Measurements from ENCODE around the gene MAGEA11.
"Not testable (repeated sequence)": the region's sequence is repeated elsewhere in the genome, so short reads cannot be mapped to it uniquely, and the experiment has no call there.

MAGEA11 gene

GRCh38 chrX:149718757-149719156, 6.9 kb downstream of the MAGEA11 start:
- Histone ChIP-seq H3K27ac (no peak overlapping the region), H3K36me3 (ENCODE audit: control insufficient read depth, insufficient read depth, low read length) (no peaks in the 10 kb centered on the region), H3K9ac (no peak overlapping the region), H3K4me1 (no peaks in the 10 kb centered on the region), H3K9me3 (ENCODE audit: control insufficient read depth, low read length) (no peaks in the 10 kb centered on the region), H3K4me2 (ENCODE audit: low read length) (no peak overlapping the region), H3K4me3 (ENCODE audit: low read depth, low read length) (no peak overlapping the region), H3K79me2 (no peaks in the 10 kb centered on the region), H2AFZ (no peak overlapping the region), H3K27me3 (ENCODE audit: control insufficient read depth, insufficient read depth, low read length) (no peaks in the 10 kb centered on the region)
- no peak for TF ChIP-seq CTCF (IDR thresholded peaks at IDR 0.05)

GRCh38 chrX:149720021-149720689, 8.3 kb downstream of the MAGEA11 start:
- no peak for TF ChIP-seq CTCF (IDR thresholded peaks at IDR 0.05)
- Histone ChIP-seq H3K79me2 (no peaks in the 10 kb centered on the region), H3K9ac (no peak overlapping the region), H3K36me3 (ENCODE audit: control insufficient read depth, insufficient read depth, low read length) (no peaks in the 10 kb centered on the region), H3K4me3 (ENCODE audit: low read depth, low read length) (no peak overlapping the region), H2AFZ (no peak overlapping the region), H3K9me3 (ENCODE audit: control insufficient read depth, low read length) (no peaks in the 10 kb centered on the region), H3K4me1 (no peaks in the 10 kb centered on the region), H3K27me3 (ENCODE audit: control insufficient read depth, insufficient read depth, low read length) (no peaks in the 10 kb centered on the region), H3K4me2 (ENCODE audit: low read length) (no peak overlapping the region), H3K27ac (no peak overlapping the region)

DNA sequence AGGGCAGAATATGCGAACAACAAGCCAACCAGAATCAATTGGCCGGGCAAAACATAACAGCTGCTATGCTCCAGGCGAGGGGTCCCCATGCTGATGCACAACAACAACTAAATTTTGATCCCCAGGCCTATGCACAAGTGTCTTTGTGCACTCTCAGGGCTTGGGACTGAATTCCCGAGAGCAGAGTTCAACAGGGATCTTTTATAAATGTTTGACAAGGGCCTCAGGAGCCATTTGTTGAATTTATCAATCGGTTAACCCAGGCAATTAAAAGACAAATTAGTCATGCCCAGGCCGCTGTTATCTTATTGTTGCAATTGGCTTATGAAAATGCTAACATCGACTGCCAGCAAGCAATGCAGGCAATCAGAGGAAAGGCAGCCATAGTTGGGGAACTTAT, 9.4 kb downstream of the MAGEA11 start:
- H3K36me3 ChIP-seq (ENCODE audit: control insufficient read depth, insufficient read depth, low read length); H3K9me3 ChIP-seq (ENCODE audit: control insufficient read depth, low read length); H3K4me3 ChIP-seq (ENCODE audit: low read depth, low read length); H3K4me2 ChIP-seq (ENCODE audit: low read length); H3K27me3 ChIP-seq (ENCODE audit: control insufficient read depth, insufficient read depth, low read length); H3K9ac ChIP-seq; H3K79me2 ChIP-seq; H2AFZ ChIP-seq; H3K27ac ChIP-seq; H3K4me1 ChIP-seq: not testable (repeated sequence)

DNA sequence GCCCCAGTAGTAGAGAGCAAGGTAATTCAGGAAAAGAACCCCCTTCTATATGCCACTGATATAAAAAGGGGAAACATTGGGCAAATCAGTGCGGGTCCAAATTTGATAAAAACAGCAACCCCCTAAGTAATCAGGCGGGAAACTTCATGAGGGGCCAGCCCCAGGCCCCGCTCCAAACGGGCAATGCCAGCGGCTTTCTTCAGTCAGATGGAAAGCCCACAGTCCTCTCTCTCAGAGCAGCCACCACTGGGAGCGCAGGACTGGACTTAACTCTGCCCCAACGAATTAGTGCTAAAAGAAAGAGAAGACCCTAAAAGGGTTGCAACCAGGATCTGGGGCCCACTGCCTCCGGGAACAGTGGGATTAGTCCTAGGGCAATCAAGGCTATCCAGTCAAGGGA, 9.9 kb downstream of the MAGEA11 start:
- H3K79me2 ChIP-seq: no peaks in the 10 kb centered on the region
- H3K4me1 ChIP-seq: no peaks in the 10 kb centered on the region
- H3K27me3 ChIP-seq (ENCODE audit: control insufficient read depth, insufficient read depth, low read length): no peaks in the 10 kb centered on the region
- H3K36me3 ChIP-seq (ENCODE audit: control insufficient read depth, insufficient read depth, low read length): no peaks in the 10 kb centered on the region
- no peak overlapping the region for H3K4me2 ChIP-seq (ENCODE audit: low read length)
- no peak overlapping the region for H3K4me3 ChIP-seq (ENCODE audit: low read depth, low read length)
- no peak overlapping the region for H3K27ac ChIP-seq
- no peak overlapping the region for H2AFZ ChIP-seq
- no peak overlapping the region for H3K9ac ChIP-seq
- no peaks in the 10 kb centered on the region for H3K9me3 ChIP-seq (ENCODE audit: control insufficient read depth, low read length)
- no peak for TF ChIP-seq CTCF (IDR thresholded peaks at IDR 0.05)

- not testable (repeated sequence) for H3K4me3 ChIP-seq (ENCODE audit: low read depth, low read length); H3K9ac ChIP-seq; H3K4me2 ChIP-seq (ENCODE audit: low read length); H3K27me3 ChIP-seq (ENCODE audit: control insufficient read depth, insufficient read depth, low read length); H2AFZ ChIP-seq; H3K79me2 ChIP-seq; H3K27ac ChIP-seq; H3K36me3 ChIP-seq (ENCODE audit: control insufficient read depth, insufficient read depth, low read length); H3K9me3 ChIP-seq (ENCODE audit: control insufficient read depth, low read length); H3K4me1 ChIP-seq
Observed at GRCh38 chrX:149723583-149724118, 11.8 kb downstream of the MAGEA11 start.

GRCh38 chrX:149727308-149727707, 15.4 kb downstream of the MAGEA11 start:
- H3K4me1 ChIP-seq; H3K36me3 ChIP-seq (ENCODE audit: control insufficient read depth, insufficient read depth, low read length); H3K9ac ChIP-seq; H3K27me3 ChIP-seq (ENCODE audit: control insufficient read depth, insufficient read depth, low read length); H3K9me3 ChIP-seq (ENCODE audit: control insufficient read depth, low read length); H3K4me2 ChIP-seq (ENCODE audit: low read length); H3K79me2 ChIP-seq; H3K4me3 ChIP-seq (ENCODE audit: low read depth, low read length); H2AFZ ChIP-seq; H3K27ac ChIP-seq: not testable (repeated sequence)

DNA sequence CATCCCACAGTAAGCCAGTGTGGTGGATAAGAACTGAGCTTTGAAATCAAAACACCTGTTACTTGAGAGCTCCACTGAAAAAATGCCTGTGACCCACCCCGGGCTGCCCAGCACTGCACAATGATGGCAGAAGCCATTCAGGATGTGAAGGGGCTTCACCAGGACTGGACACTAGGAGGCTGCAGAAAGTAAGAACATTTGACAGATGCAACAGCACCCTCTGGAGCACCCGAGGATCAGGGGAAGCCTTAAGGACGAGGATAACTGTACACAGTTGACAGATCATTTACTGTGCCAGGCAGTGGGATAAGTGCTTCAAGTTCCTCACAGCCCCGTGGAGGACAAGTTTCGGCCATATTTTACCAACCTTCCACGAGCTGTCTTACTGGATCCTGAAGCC, 30.4 kb downstream of the MAGEA11 start:
- H3K4me1 ChIP-seq; H3K27ac ChIP-seq; H3K4me3 ChIP-seq (ENCODE audit: low read depth, low read length); H3K4me2 ChIP-seq (ENCODE audit: low read length); H3K36me3 ChIP-seq (ENCODE audit: control insufficient read depth, insufficient read depth, low read length); H3K27me3 ChIP-seq (ENCODE audit: control insufficient read depth, insufficient read depth, low read length); H3K9me3 ChIP-seq (ENCODE audit: control insufficient read depth, low read length); H3K79me2 ChIP-seq; H2AFZ ChIP-seq; H3K9ac ChIP-seq: not testable (repeated sequence)

DNA sequence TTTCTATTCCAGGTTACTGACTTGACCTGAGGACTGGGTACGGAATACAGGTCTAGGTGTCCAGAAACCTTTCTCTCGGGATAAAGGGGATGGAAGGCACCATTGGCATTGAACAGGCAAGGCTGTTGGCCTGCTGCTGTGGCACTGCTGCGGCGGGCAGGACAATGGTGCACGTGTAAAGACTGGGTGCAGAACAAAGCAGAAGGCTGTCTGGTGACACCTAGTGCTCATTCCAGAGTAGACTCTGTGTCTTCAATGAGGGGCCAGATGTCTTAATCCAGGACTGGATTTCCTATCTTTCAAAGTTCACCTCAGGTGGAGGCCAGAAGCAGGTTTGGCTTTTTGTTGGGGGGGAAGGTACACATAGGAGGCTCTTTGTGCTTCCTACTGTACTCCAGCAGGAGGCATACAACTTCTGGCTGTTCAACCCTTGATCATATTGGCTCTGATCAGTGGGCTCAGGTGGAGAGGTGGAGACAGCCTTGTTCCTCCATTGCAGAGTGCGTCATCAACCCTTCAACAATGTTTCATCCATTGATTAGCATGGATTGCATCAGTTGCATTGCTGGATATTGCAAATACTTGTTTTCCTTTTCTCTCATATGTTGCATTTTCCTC, 34.6 kb downstream of the MAGEA11 start:
- not testable (repeated sequence) for H3K36me3 ChIP-seq (ENCODE audit: control insufficient read depth, insufficient read depth, low read length); H3K4me3 ChIP-seq (ENCODE audit: low read depth, low read length); H3K27me3 ChIP-seq (ENCODE audit: control insufficient read depth, insufficient read depth, low read length); H3K4me2 ChIP-seq (ENCODE audit: low read length); H2AFZ ChIP-seq; H3K27ac ChIP-seq; H3K9me3 ChIP-seq (ENCODE audit: control insufficient read depth, low read length); H3K79me2 ChIP-seq; H3K4me1 ChIP-seq; H3K9ac ChIP-seq
